Measurements from ENCODE around the gene HRH3.

- TF ChIP-seq BHLHE40 (IDR thresholded peaks at IDR 0.05; ENCODE audit: borderline replicate concordance) = no peak
- no peak for TF ChIP-seq TARDBP (IDR thresholded peaks at IDR 0.05)
- TF ChIP-seq SUZ12 (IDR thresholded peaks at IDR 0.05) = no peak
- TF ChIP-seq CTBP1 (IDR thresholded peaks at IDR 0.05; ENCODE audit: borderline replicate concordance) = no peak
- TF ChIP-seq LEF1 (IDR thresholded peaks at IDR 0.05; ENCODE audit: borderline replicate concordance) = no peak
- no peak for TF ChIP-seq HDGF (IDR thresholded peaks at IDR 0.05; ENCODE audit: borderline replicate concordance)
- no peak for TF ChIP-seq ZNF384 (IDR thresholded peaks at IDR 0.05)
- no peak for TF ChIP-seq NFRKB (IDR thresholded peaks at IDR 0.05)
- TF ChIP-seq SP1 (IDR thresholded peaks at IDR 0.05) = no peak
- no peak for TF ChIP-seq FOXM1 (IDR thresholded peaks at IDR 0.05; ENCODE audit: borderline replicate concordance)
- TF ChIP-seq FOXK2 (IDR thresholded peaks at IDR 0.05) = no peak
- TF ChIP-seq ARNT (IDR thresholded peaks at IDR 0.05) = no peak
These were observed 44.4 kb downstream of the HRH3 start for GRCh38 chr20:62175711-62176110.

Measured in HEK293T (cell line).